Measurements from ENCODE around the gene POLR2E.
"Not testable (repeated sequence)": the region's sequence is repeated elsewhere in the genome, so short reads cannot be mapped to it uniquely, and the experiment has no call there.

DNA sequence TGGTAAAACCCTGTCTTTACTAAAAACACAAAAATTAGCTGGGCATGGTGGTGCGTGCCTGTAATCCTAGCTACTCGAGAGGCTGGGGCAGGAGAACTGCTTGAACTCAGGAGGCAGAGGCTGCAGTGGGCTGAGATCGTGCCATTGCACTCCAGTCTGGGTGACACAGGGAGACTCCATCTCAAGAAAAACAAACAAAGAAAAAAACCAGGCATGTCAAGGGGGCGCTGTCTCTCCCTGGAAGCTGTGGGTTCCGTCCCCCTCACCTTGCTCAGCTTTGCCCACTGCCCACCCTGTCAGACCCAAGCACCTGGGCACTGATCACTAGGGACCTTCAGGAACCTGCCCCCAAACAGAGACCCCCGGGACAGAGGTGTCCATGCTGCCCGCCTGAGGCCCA, 33.9 kb upstream of the POLR2E start:
- not testable (repeated sequence) for TF ChIP-seq EZH2 (conservative IDR thresholded peaks at IDR 0.05; ENCODE audit: low read depth, low read length); GLI4 (CRISPR knock-in tag; IDR thresholded peaks at IDR 0.05; ENCODE audit: borderline replicate concordance)
- 0 out of 2 replicates have a peak, but pooled peaks have one; percentile 18 for TF ChIP-seq CTCF (CRISPR knock-in tag; IDR thresholded peaks at IDR 0.05)
